CD4-positive, alpha-beta T cell treated with Interleukin-12 subunit alpha and Interleukin-12 subunit beta, for 1 hour (primary cell): ENCODE results near the gene PPP2R2D.

Experiments used
- DNase-seq: peaks from one replicate; pipeline ENCODE4 v3.0.0-alpha.2; 2020

PPP2R2D gene

GRCh38 chr10:132003282-132003924, 102.6 kb downstream of the PPP2R2D start:
- no peak for DNase-seq

GRCh38 chr10:132004052-132004451, 103.2 kb downstream of the PPP2R2D start:
- no peak for DNase-seq

DNA sequence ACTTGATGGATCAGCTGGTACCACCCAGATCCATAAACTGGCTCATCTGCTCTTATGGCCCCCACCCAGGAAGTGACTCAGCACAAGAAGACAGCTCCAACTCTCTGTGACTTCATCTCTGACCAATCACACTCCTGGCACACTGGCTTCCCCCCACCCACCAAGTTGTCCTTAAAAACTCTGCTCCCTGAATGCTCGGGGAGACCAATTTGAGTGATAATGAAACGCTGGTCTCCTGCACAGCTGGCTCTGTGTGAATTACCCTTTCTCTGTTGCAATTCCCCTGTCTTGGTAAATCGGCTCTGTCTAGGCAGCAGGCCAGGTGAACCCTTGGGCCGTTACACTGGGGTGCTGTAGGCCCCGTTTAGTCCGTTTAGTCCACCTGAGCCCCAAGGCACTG, 104.3 kb downstream of the PPP2R2D start:
- DNase-seq = no peak

GRCh38 chr10:132006966-132007365, 106.2 kb downstream of the PPP2R2D start:
- DNase-seq = no peak

- no peak for DNase-seq
Observed at GRCh38 chr10:132007681-132008080, 106.9 kb downstream of the PPP2R2D start.
